Measurements from ENCODE around the gene EIF5A. TPM values are rescaled to one million over a fixed set of nuclear protein-coding genes. Genes with fewer than 3 reads are reported as not detected.
"Not testable (repeated sequence)": the region's sequence is repeated elsewhere in the genome, so short reads cannot be mapped to it uniquely, and the experiment has no call there.

The EIF5A gene
- total RNA-seq, 2 donors from 2014 or later = 275 to 328 TPM

- no peak for DNase-seq (ENCODE audit: low spot score)
- intact Hi-C loops (cut with DNase I) = no loop called here
Observed at GRCh38 chr17:7324438-7324779, 17.0 kb downstream of the EIF5A start.

GRCh38 chr17:7325031-7325528 lies 17.7 kb downstream of the EIF5A start:
- intact Hi-C loops (cut with DNase I) = no loop called here
- no peak for DNase-seq (ENCODE audit: low spot score)

GRCh38 chr17:7326186-7326585 lies 18.8 kb downstream of the EIF5A start:
- intact Hi-C loops (cut with DNase I) = no loop called here
- no peak for DNase-seq (ENCODE audit: low spot score)

GRCh38 chr17:7327056-7327455 lies 19.6 kb downstream of the EIF5A start:
- DNase-seq (ENCODE audit: low spot score) = no peak
- intact Hi-C loops (cut with DNase I) = no loop called here

- no peak for DNase-seq (ENCODE audit: low spot score)
- intact Hi-C loops (cut with DNase I) = no loop called here
Observed at GRCh38 chr17:7327501-7327900, 20.1 kb downstream of the EIF5A start.

GRCh38 chr17:7328009-7328408 lies 20.6 kb downstream of the EIF5A start:
- intact Hi-C loops (cut with DNase I) = no loop called here

GRCh38 chr17:7328840-7329373 lies 21.5 kb downstream of the EIF5A start, which contains the start of gene NEURL4:
Gene NEURL4, minus strand, starts transcription at chr17:7329335. Its CDS starts 23 bp downstream, at chr17:7329312.
- intact Hi-C loops (cut with DNase I) = no loop called here
- DNase-seq (ENCODE audit: low spot score) = no peak

More at GRCh38 chr17:7328009-7328408, 20.6 kb downstream of the EIF5A start:
- DNase-seq (ENCODE audit: low spot score) = no peak

GRCh38 chr17:7329374-7329996 lies 22.1 kb downstream of the EIF5A start:
- intact Hi-C loops (cut with DNase I) = no loop called here

GRCh38 chr17:7329997-7330637 lies 22.7 kb downstream of the EIF5A start:
- intact Hi-C loops (cut with DNase I) = no loop called here
- DNase-seq (ENCODE audit: low spot score) = peak; percentile 94

More at GRCh38 chr17:7329374-7329996, 22.1 kb downstream of the EIF5A start:
- peak; percentile 99 for DNase-seq (ENCODE audit: low spot score)

GRCh38 chr17:7330638-7331015 lies 23.2 kb downstream of the EIF5A start:
- intact Hi-C loops (cut with DNase I) = no loop called here
- DNase-seq (ENCODE audit: low spot score) = no peak

- no peak for DNase-seq (ENCODE audit: low spot score)
- intact Hi-C loops (cut with DNase I) = no loop called here
Observed at GRCh38 chr17:7332111-7332510, 24.7 kb downstream of the EIF5A start.

- DNase-seq (ENCODE audit: low spot score); intact Hi-C loops (cut with DNase I): not testable (repeated sequence)
Observed at GRCh38 chr17:7332600-7333069, 25.2 kb downstream of the EIF5A start.

GRCh38 chr17:7334938-7335538 lies 27.6 kb downstream of the EIF5A start:
- intact Hi-C loops (cut with DNase I) = no loop called here
- no peak for DNase-seq (ENCODE audit: low spot score)

GRCh38 chr17:7335765-7336164 lies 28.3 kb downstream of the EIF5A start:
- DNase-seq (ENCODE audit: low spot score); intact Hi-C loops (cut with DNase I): not testable (repeated sequence)

GRCh38 chr17:7336240-7337175 lies 29.1 kb downstream of the EIF5A start, which contains the start of gene ACAP1:
Gene ACAP1, plus strand, starts transcription at chr17:7336529. Its CDS starts 206 bp downstream, at chr17:7336735.
- intact Hi-C loops (cut with DNase I) = no loop called here
- DNase-seq (ENCODE audit: low spot score) = no peak

GRCh38 chr17:7337600-7337999 lies 30.2 kb downstream of the EIF5A start:
- DNase-seq (ENCODE audit: low spot score); intact Hi-C loops (cut with DNase I): not testable (repeated sequence)

- intact Hi-C loops (cut with DNase I) = loop anchor here in 1 of 2 donors (10.0 kb wide), 1 partner anchor 45 kb away; the partner anchor contains the start of gene YBX2
- no peak for DNase-seq (ENCODE audit: low spot score)
Observed at GRCh38 chr17:7340179-7340578, 32.8 kb downstream of the EIF5A start.

- no peak for DNase-seq (ENCODE audit: low spot score)
Observed at GRCh38 chr17:7341842-7342241, 34.4 kb downstream of the EIF5A start.

GRCh38 chr17:7343250-7343649 lies 35.8 kb downstream of the EIF5A start:
- no peak for DNase-seq (ENCODE audit: low spot score)
- intact Hi-C loops (cut with DNase I) = loop anchor here in 1 of 2 donors (10.0 kb wide), 1 partner anchor 48 kb away; the partner anchor contains the start of gene YBX2

More at GRCh38 chr17:7341842-7342241, 34.4 kb downstream of the EIF5A start:
- intact Hi-C loops (cut with DNase I) = loop anchor here in 1 of 2 donors (10.0 kb wide), 1 partner anchor 47 kb away; the partner anchor contains the start of gene YBX2
